Neural progenitor cell (in vitro differentiated cells): ENCODE results near the gene CTIF. TPM values are rescaled to one million over a fixed set of nuclear protein-coding genes. Genes with fewer than 3 reads are reported as not detected.

ENCODE experiments used
- DNase-seq: peaks from one replicate; pipeline ENCODE4 v3.0.0-alpha.2; 2016; ENCODE audit warnings: low spot score
- H2AFZ ChIP-seq: fragments of 200-600 bp; sonication (generic); replicated peaks from 2 replicates; pipeline ENCODE4 v1.6.1; 2016; ENCODE audit warnings: antibody characterized with exemption
- H3F3A ChIP-seq: fragments of 200-600 bp; sonication (generic); 2 replicates; pipeline ENCODE4 v1.6.1; 2016; ENCODE audit warnings: antibody characterized with exemption, low read depth
- H3K27ac ChIP-seq: fragments of 200-600 bp; sonication (generic); 2 replicates; pipeline ENCODE4 v1.5.1; 2016; ENCODE audit warnings: mild to moderate bottlenecking
- H3K27me3 ChIP-seq: fragments of 200-600 bp; sonication (generic); 2 replicates; pipeline ENCODE4 v1.6.1; 2016; ENCODE audit warnings: mild to moderate bottlenecking, moderate library complexity
- H3K36me3 ChIP-seq: fragments of 200-600 bp; sonication (generic); 2 replicates; pipeline ENCODE4 v1.5.1; 2016
- H3K4me1 ChIP-seq: fragments of 200-600 bp; sonication (generic); 2 replicates; pipeline ENCODE4 v1.6.1; 2016; ENCODE audit warnings: mixed run types
- H3K4me2 ChIP-seq: fragments of 200-600 bp; sonication (generic); 2 replicates; pipeline ENCODE4 v1.6.1; 2016
- H3K4me3 ChIP-seq: fragments of 200-600 bp; sonication (generic); 2 replicates; pipeline ENCODE4 v1.5.1; 2016
- H3K79me2 ChIP-seq: fragments of 200-600 bp; sonication (generic); 2 replicates; pipeline ENCODE4 v1.6.1; 2016; ENCODE audit warnings: low read depth
- H3K9ac ChIP-seq: fragments of 200-600 bp; sonication (generic); 2 replicates; pipeline ENCODE4 v1.6.1; 2016
- H3K9me3 ChIP-seq: fragments of 200-600 bp; sonication (generic); 2 replicates; pipeline ENCODE4 v1.5.1; 2016; ENCODE audit warnings: low read depth
- H4K20me1 ChIP-seq: fragments of 200-600 bp; sonication (generic); 2 replicates; pipeline ENCODE4 v1.6.1; 2016; ENCODE audit warnings: low read depth
- H3K27ac Mint-ChIP-seq: 3 replicates; pipeline ENCODE4 v1.8.0; 2021; ENCODE audit warnings: mixed read lengths
- H3K27me3 Mint-ChIP-seq: 2 replicates; pipeline ENCODE4 v1.8.0; 2022; ENCODE audit warnings: low read depth, mild to moderate bottlenecking, inconsistent platforms, moderate library complexity, mixed read lengths; ENCODE audit not compliant: insufficient read depth
- H3K36me3 Mint-ChIP-seq: 3 replicates; pipeline ENCODE4 v1.8.0; 2021; ENCODE audit warnings: mixed read lengths
- H3K4me1 Mint-ChIP-seq: 3 replicates; pipeline ENCODE4 v1.8.0; 2021; ENCODE audit warnings: mixed read lengths
- H3K4me3 Mint-ChIP-seq: 3 replicates; pipeline ENCODE4 v1.8.0; 2021; ENCODE audit warnings: mild to moderate bottlenecking, moderate library complexity, mixed read lengths
- H3K9me3 Mint-ChIP-seq: 3 replicates; pipeline ENCODE4 v1.8.0; 2020; ENCODE audit warnings: mixed read lengths
- CTCF ChIP-seq: fragments of 200-600 bp; sonication (generic); IDR thresholded peaks from 2 replicates; pipeline ENCODE4 v1.5.1; 2017; ENCODE audit warnings: antibody characterized with exemption, mild to moderate bottlenecking
- EZH2 ChIP-seq: fragments of 200-600 bp; sonication (generic); IDR thresholded peaks from 2 replicates; pipeline ENCODE4 v1.6.1; 2017; ENCODE audit warnings: antibody characterized with exemption, mild to moderate bottlenecking, moderate library complexity
- EZH2phosphoT487 ChIP-seq: fragments of 200-600 bp; sonication (generic); IDR thresholded peaks from 2 replicates; pipeline ENCODE4 v1.6.1; 2017; ENCODE audit warnings: antibody characterized with exemption
- total RNA-seq: library from RNA; depleted of rRNA; stranded (reverse); fragments of >200 nt; gene quantifications from 2 replicates; pipeline ENCODE4 v1.2.3, GENCODE V29; 2015; ENCODE audit warnings: low replicate concordance

CTIF gene
- total RNA-seq, 1 donor from 2014 or later, result 17.6 TPM

- H3K9me3 ChIP-seq, result no peaks in the 10 kb centered on the region
- no peak overlapping the region for H2AFZ ChIP-seq
- Mint-ChIP-seq H3K9me3 (no peaks in the 10 kb centered on the region), H3K27ac (no peak overlapping the region), H3K36me3 (no peaks in the 10 kb centered on the region), H3K4me1 (peaks cover 16% of the 10 kb centered on the region), H3K27me3 (peaks cover 5% of the 10 kb centered on the region), H3K4me3 (no peak overlapping the region)
- no peak for DNase-seq
- TF ChIP-seq EZH2phosphoT487 (no peak), CTCF (no peak), EZH2 (no peak)
- H3K4me1 ChIP-seq, result peaks cover 8% of the 10 kb centered on the region
- no peak overlapping the region for H3K4me3 ChIP-seq
- H3K79me2 ChIP-seq, result no peaks in the 10 kb centered on the region
- no peak overlapping the region for H3K9ac ChIP-seq
- peaks cover 11% of the 10 kb centered on the region for H4K20me1 ChIP-seq
- H3F3A ChIP-seq, result no peaks in the 10 kb centered on the region
- H3K4me2 ChIP-seq, result no peak overlapping the region
- no peaks in the 10 kb centered on the region for H3K36me3 ChIP-seq
- no peak overlapping the region for H3K27ac ChIP-seq
- H3K27me3 ChIP-seq, result no peaks in the 10 kb centered on the region
Measured at GRCh38 chr18:48562075-48562474, 23.2 kb downstream of the CTIF start.

GRCh38 chr18:48563027-48563426, 24.2 kb downstream of the CTIF start:
- H3K9ac ChIP-seq, result no peak overlapping the region
- no peak for DNase-seq
- no peak overlapping the region for H2AFZ ChIP-seq
- Mint-ChIP-seq H3K4me3 (no peak overlapping the region), H3K4me1 (peaks cover 16% of the 10 kb centered on the region), H3K9me3 (peaks cover 1% of the 10 kb centered on the region), H3K27me3 (peaks cover 6% of the 10 kb centered on the region), H3K27ac (no peak overlapping the region), H3K36me3 (peaks cover 4% of the 10 kb centered on the region)
- H3K4me3 ChIP-seq, result no peak overlapping the region
- no peaks in the 10 kb centered on the region for H3K79me2 ChIP-seq
- no peaks in the 10 kb centered on the region for H3K9me3 ChIP-seq
- no peak overlapping the region for H3K27ac ChIP-seq
- no peaks in the 10 kb centered on the region for H3F3A ChIP-seq
- no peak overlapping the region for H3K4me2 ChIP-seq
- peaks cover 3% of the 10 kb centered on the region for H4K20me1 ChIP-seq
- no peaks in the 10 kb centered on the region for H3K36me3 ChIP-seq
- H3K4me1 ChIP-seq, result peaks cover 8% of the 10 kb centered on the region
- H3K27me3 ChIP-seq, result no peaks in the 10 kb centered on the region
- TF ChIP-seq EZH2phosphoT487 (no peak), EZH2 (no peak), CTCF (no peak)

GRCh38 chr18:48564139-48564538, 25.3 kb downstream of the CTIF start:
- H3K4me2 ChIP-seq, result no peak overlapping the region
- peaks cover 7% of the 10 kb centered on the region for H3K36me3 Mint-ChIP-seq
- H3F3A ChIP-seq, result no peaks in the 10 kb centered on the region
- peaks cover 16% of the 10 kb centered on the region for H3K4me1 Mint-ChIP-seq
- H3K27me3 ChIP-seq, result no peaks in the 10 kb centered on the region
- H3K27ac ChIP-seq, result no peak overlapping the region
- no peaks in the 10 kb centered on the region for H3K36me3 ChIP-seq
- H3K4me3 Mint-ChIP-seq, result no peak overlapping the region
- H3K9me3 Mint-ChIP-seq, result peaks cover 10% of the 10 kb centered on the region
- no peak for DNase-seq
- no peak overlapping the region for H2AFZ ChIP-seq
- peaks cover 4% of the 10 kb centered on the region for H3K79me2 ChIP-seq
- H3K4me3 ChIP-seq, result no peak overlapping the region
- no peak overlapping the region for H3K9ac ChIP-seq
- H4K20me1 ChIP-seq, result peaks cover 3% of the 10 kb centered on the region
- TF ChIP-seq EZH2, result no peak
- TF ChIP-seq CTCF, result no peak
- no peak for TF ChIP-seq EZH2phosphoT487
- H3K9me3 ChIP-seq, result no peaks in the 10 kb centered on the region
- no peak overlapping the region for H3K27ac Mint-ChIP-seq
- peaks cover 7% of the 10 kb centered on the region for H3K27me3 Mint-ChIP-seq
- peaks cover 8% of the 10 kb centered on the region for H3K4me1 ChIP-seq
